SK-N-SH (cell line): ENCODE results near the gene TFEB. TPM values are rescaled to one million over a fixed set of nuclear protein-coding genes. Genes with fewer than 3 reads are reported as not detected.

Experiments
- CTCF ChIA-PET: fragments of 300-600, 350-600 bp; formaldehyde crosslinking; extraction: SDS; loops from one replicate; lab custom pipeline; 2021; lab: Yijun Ruan, JAX
- POLR2A ChIA-PET: fragments of 350-600 bp; sonication (Branson Sonifier 250); formaldehyde crosslinking; extraction: SDS; loops from one replicate; lab custom pipeline; 2020; ENCODE audit warnings: antibody characterized with exemption, inconsistent platforms; lab: Yijun Ruan, JAX
- DNase-seq: peaks from one replicate; pipeline ENCODE4 v3.0.0; 2012
- H2AFZ ChIP-seq: fragments of 200-600 bp; sonication (generic); 2 replicates; pipeline ENCODE4 v1.8.1; 2016; ENCODE audit warnings: antibody characterized with exemption, mild to moderate bottlenecking, low read depth
- H3F3A ChIP-seq: fragments of 200-600 bp; sonication (generic); replicated peaks from 2 replicates; pipeline ENCODE3; 2016; ENCODE audit warnings: antibody characterized with exemption, mild to moderate bottlenecking; ENCODE audit not compliant: insufficient read depth
- H3K27ac ChIP-seq, 2 experiments: fragments of 200-500 bp in 1 of 2; fragments of 200-600 bp in 1 of 2; sonication (Bioruptor generic) in 1 of 2; sonication (generic), shearing (Covaris generic) in 1 of 2; 2 replicates each; pipeline versions ENCODE4 v1.5.1 to v1.6.1; 2014 to 2016; ENCODE audit warnings: low read depth in 2 of 2, inconsistent platforms in 1 of 2, low read length in 1 of 2, mild to moderate bottlenecking in 1 of 2, mixed read lengths in 1 of 2
- H3K27me3 ChIP-seq: fragments of 200-600 bp; sonication (generic), shearing (Covaris generic); 2 replicates; pipeline ENCODE4 v1.6.1; 2016; ENCODE audit warnings: mixed run types; ENCODE audit not compliant: insufficient read depth
- H3K36me3 ChIP-seq, 2 experiments: fragments of 200-500 bp in 1 of 2; fragments of 200-600 bp in 1 of 2; sonication (Bioruptor generic) in 1 of 2; sonication (generic) in 1 of 2; replicated peaks in 1 of 2; 2 replicates each; pipeline versions ENCODE3 to v1.5.1; 2014 to 2016; ENCODE audit warnings: low read length in 1 of 2, mild to moderate bottlenecking in 1 of 2; ENCODE audit not compliant: insufficient read depth in 2 of 2, control insufficient read depth in 1 of 2
- H3K4me1 ChIP-seq, 2 experiments: fragments of 200-500 bp in 1 of 2; fragments of 200-600 bp in 1 of 2; sonication (Bioruptor generic) in 1 of 2; sonication (generic), shearing (Covaris generic) in 1 of 2; 2 replicates each; pipeline versions ENCODE4 v1.5.1 to v1.6.1; 2014 to 2016; ENCODE audit warnings: low read depth in 1 of 2, low read length in 1 of 2, mixed run types in 1 of 2; ENCODE audit not compliant: insufficient read depth in 2 of 2, control insufficient read depth in 1 of 2
- H3K4me2 ChIP-seq: fragments of 200-600 bp; sonication (generic), shearing (Covaris generic); 2 replicates; pipeline ENCODE4 v1.6.1; 2017; ENCODE audit warnings: mixed run types
- H3K4me3 ChIP-seq, 2 experiments: fragments of 200-500 bp in 1 of 2; fragments of 200-600 bp in 1 of 2; sonication (Bioruptor generic) in 1 of 2; sonication (generic), shearing (Covaris generic) in 1 of 2; 2 replicates each; pipeline versions ENCODE4 v1.5.1 to v1.8.1; 2014 to 2016; ENCODE audit warnings: low read depth in 2 of 2, inconsistent platforms in 1 of 2, low read length in 1 of 2, mild to moderate bottlenecking in 1 of 2, mixed read lengths in 1 of 2, moderate library complexity in 1 of 2
- H3K79me2 ChIP-seq: fragments of 200-600 bp; sonication (generic); 2 replicates; pipeline ENCODE4 v1.8.1; 2017; ENCODE audit warnings: mild to moderate bottlenecking; ENCODE audit not compliant: insufficient read depth
- H3K9ac ChIP-seq: fragments of 200-600 bp; sonication (generic); 2 replicates; pipeline ENCODE4 v1.6.1; 2017; ENCODE audit warnings: mixed run types
- H3K9me2 ChIP-seq: fragments of 200-600 bp; sonication (generic); 2 replicates; pipeline ENCODE4 v1.6.1; 2017; ENCODE audit warnings: mixed run types
- H3K9me3 ChIP-seq: fragments of 200-600 bp; sonication (generic); 2 replicates; pipeline ENCODE4 v1.6.1; 2017; ENCODE audit warnings: mixed run types, mild to moderate bottlenecking, moderate library complexity
- H4K20me1 ChIP-seq: fragments of 200-600 bp; sonication (generic); 2 replicates; pipeline ENCODE4 v1.6.1; 2017; ENCODE audit warnings: mild to moderate bottlenecking, mixed run types; ENCODE audit not compliant: insufficient read depth
- CHD2 ChIP-seq: fragments of 150-350 bp; IDR thresholded peaks from 2 replicates; pipeline ENCODE4 v1.6.1; 2018; ENCODE audit warnings: low read length; ENCODE audit not compliant: partially characterized antibody
- CTCF ChIP-seq: fragments of 200-600 bp; sonication (generic); IDR thresholded peaks from 2 replicates; pipeline ENCODE4 v1.6.1; 2017; ENCODE audit warnings: antibody characterized with exemption, mild to moderate bottlenecking, moderate library complexity
- ELF1 ChIP-seq: IDR thresholded peaks from 2 replicates; pipeline ENCODE4 v1.4.0; 2012
- EP300 ChIP-seq, 2 experiments: IDR thresholded peaks; 2 replicates each; pipeline versions ENCODE4 v1.4.0 to v1.6.1; 2012; ENCODE audit warnings: borderline replicate concordance in 1 of 2, low read depth in 1 of 2, low read length in 1 of 2
- FOXJ3 ChIP-seq: sonication (generic); formaldehyde crosslinking; IDR thresholded peaks from 2 replicates; pipeline ENCODE4 v1.5.1; 2020; ENCODE audit warnings: mild to moderate bottlenecking, missing genetic modification reagents
- GATA2 ChIP-seq: sonication (generic); formaldehyde crosslinking; IDR thresholded peaks from 2 replicates; pipeline ENCODE4 v1.5.0; 2020; ENCODE audit warnings: mild to moderate bottlenecking, missing genetic modification reagents
- NFIC ChIP-seq: IDR thresholded peaks from 2 replicates; pipeline ENCODE4 v1.4.0; 2012; ENCODE audit warnings: borderline replicate concordance
- RCOR1 ChIP-seq: fragments of 150-350 bp; IDR thresholded peaks from 2 replicates; pipeline ENCODE4 v1.6.1; 2017; ENCODE audit warnings: antibody characterized with exemption, low read length
- REST ChIP-seq: IDR thresholded peaks from 2 replicates; pipeline ENCODE4 v1.6.1; 2012; ENCODE audit warnings: mild to moderate bottlenecking, low read depth, low read length, moderate library complexity
- RXRA ChIP-seq: IDR thresholded peaks from 2 replicates; pipeline ENCODE4 v1.4.0; 2012; ENCODE audit warnings: low read depth, mild to moderate bottlenecking, borderline replicate concordance
- SIN3A ChIP-seq: IDR thresholded peaks from 2 replicates; pipeline ENCODE4 v1.6.1; 2012; ENCODE audit warnings: low read depth, mild to moderate bottlenecking, low read length, moderate library complexity, borderline replicate concordance
- SMC3 ChIP-seq: IDR thresholded peaks from 2 replicates; pipeline ENCODE4 v1.6.1; 2012; ENCODE audit warnings: low read depth, low read length, improper control_type of control experiment
- USF1 ChIP-seq: IDR thresholded peaks from 2 replicates; pipeline ENCODE4 v1.4.0; 2012; ENCODE audit warnings: low read depth, borderline replicate concordance
- YY1 ChIP-seq: IDR thresholded peaks from 2 replicates; pipeline ENCODE4 v1.4.0; 2012; ENCODE audit warnings: low read depth, mild to moderate bottlenecking
- WGBS: methylation state at CpG from one replicate; pipeline ENCODE4 v1.1.6; 2017; ENCODE audit warnings: low lambda C conversion rate; 5-methylcytosine and 5-hydroxymethylcytosine counted together
- polyA plus RNA-seq, 3 experiments: library from polyadenylated mRNA; depleted of rRNA; stranded (reverse); fragments of >200 nt; gene quantifications; 2 replicates each; pipeline ENCODE4 v1.2.3, GENCODE V29; 2012

TFEB gene
- polyA plus RNA-seq, 1 of the 3 experiments (the other 2 are of a cell fraction): 6.2 TPM

GRCh38 chr6:41768545-41769308 lies 33.3 kb upstream of the TFEB start:
- Histone ChIP-seq H3K9ac (no peak overlapping the region), H3K9me2 (no peaks in the 10 kb centered on the region), H3F3A (no peaks in the 10 kb centered on the region), H2AFZ (no peak overlapping the region), H3K4me1 (peaks cover 3 to 32% of the 10 kb centered on the region in 2 experiments; a peak in 2 of 4 replicates), H3K4me3 (no peak overlapping the region), H3K27ac (peak overlapping the region in 1 of 2 experiments; percentile 80; a peak in 1 of 4 replicates), H3K27me3 (no peaks in the 10 kb centered on the region), H3K36me3 (peaks cover 0 to 24% of the 10 kb centered on the region in 2 experiments), H3K4me2 (no peak overlapping the region), H3K79me2 (no peaks in the 10 kb centered on the region), H3K9me3 (no peaks in the 10 kb centered on the region), H4K20me1 (no peaks in the 10 kb centered on the region)
- DNase-seq: peak; percentile 41
- ChIA-PET CTCF (interaction anchor here (0.7 to 2.8 kb wide), 12 partner anchors 8 to 741 kb away, joined by 3 to 19 read pairs (median 3); partner anchors contain the start of genes BYSL, MED20, TFEB and TOMM6), POLR2A (interaction anchor here (1.4 to 1.9 kb wide), 2 partner anchors 9 to 35 kb away, joined by 4 to 6 read pairs; no protein-coding TSS in a partner anchor)
- no peak for TF ChIP-seq NFIC
- no peak for TF ChIP-seq YY1
- no peak for TF ChIP-seq RXRA
- TF ChIP-seq FOXJ3 (CRISPR knock-in tag): no peak
- TF ChIP-seq SIN3A: no peak
- no peak for TF ChIP-seq CTCF
- TF ChIP-seq SMC3: no peak
- no peak for TF ChIP-seq ELF1
- 92% methylated on average over 10 of the region's 10 CpGs for WGBS

- no peaks in the 10 kb centered on the region for H3K9me2 ChIP-seq
- H4K20me1 ChIP-seq: no peaks in the 10 kb centered on the region
- no peak overlapping the region for H3K4me2 ChIP-seq
- peak; percentile 89 for DNase-seq
- no peaks in the 10 kb centered on the region for H3K9me3 ChIP-seq
- H3K9ac ChIP-seq: no peak overlapping the region
- H3K27ac ChIP-seq: peak overlapping the region in 1 of 2 experiments; percentile 80; a peak in 2 of 4 replicates
- 56% methylated on average over 10 of the region's 12 CpGs for WGBS
- no peak overlapping the region for H3K4me3 ChIP-seq
- no peak overlapping the region for H2AFZ ChIP-seq
- peaks cover 0 to 17% of the 10 kb centered on the region in 2 experiments for H3K36me3 ChIP-seq
- TF ChIP-seq REST (no peak), FOXJ3 (CRISPR knock-in tag) (peak; percentile 80), USF1 (no peak), RCOR1 (peak; percentile 84), EP300 (IDR thresholded peaks at IDR 0.05; ENCODE audit: borderline replicate concordance in 1 of 2, low read depth in 1 of 2, low read length in 1 of 2) (peak in 1 of 2 experiments; percentile 81; a peak in 2 of 4 replicates), GATA2 (CRISPR knock-in tag) (peak; percentile 92), CHD2 (peak; percentile 29)
- H3K4me1 ChIP-seq: peaks cover 3 to 37% of the 10 kb centered on the region in 2 experiments; a peak in 2 of 4 replicates
- H3F3A ChIP-seq: no peaks in the 10 kb centered on the region
- H3K27me3 ChIP-seq: no peaks in the 10 kb centered on the region
- ChIA-PET CTCF (interaction anchor here (0.6 to 2.8 kb wide), 7 partner anchors 15 to 739 kb away, joined by 3 to 19 read pairs (median 3); partner anchors contain the start of genes TFEB and TOMM6), POLR2A (interaction anchor here (1.1 to 1.9 kb wide), 3 partner anchors 8 to 33 kb away, joined by 4 to 6 read pairs (median 4); no protein-coding TSS in a partner anchor)
- H3K79me2 ChIP-seq: no peaks in the 10 kb centered on the region
These were observed 31.9 kb upstream of the TFEB start for GRCh38 chr6:41767112-41767833.
